Bronchial epithelial cell (primary cell): ENCODE results near the gene CDK8. TPM values are rescaled to one million over a fixed set of nuclear protein-coding genes. Genes with fewer than 3 reads are reported as not detected.

ENCODE experiments used
- DNase-seq: peaks from one replicate; pipeline ENCODE4 v3.0.0-alpha.2; 2010; ENCODE audit warnings: low read depth
- FAIRE-seq: peaks from 2 replicates; lab custom pipeline; 2011; peaks lifted over from hg19 to GRCh38; lab: Jason Lieb, UNC
- H3K27me3 ChIP-seq: 2 replicates; pipeline ENCODE4 v1.5.1; 2011; ENCODE audit warnings: low read length; ENCODE audit not compliant: control insufficient read depth, insufficient read depth
- H3K36me3 ChIP-seq: 2 replicates; pipeline ENCODE4 v1.5.1; 2011; ENCODE audit warnings: low read length; ENCODE audit not compliant: control insufficient read depth, insufficient read depth
- H3K4me3 ChIP-seq: 2 replicates; pipeline ENCODE4 v1.5.1; 2011; ENCODE audit warnings: mild to moderate bottlenecking, low read depth, low read length, control low read depth
- total RNA-seq: library from RNA; depleted of rRNA; stranded (reverse); fragments of >200 nt; gene quantifications from 2 replicates; pipeline ENCODE4 v1.2.1, GENCODE V29; 2014
- TF ChIP-seq, protein P1 (sequence below): IDR thresholded peaks from 2 replicates; pipeline ENCODE4 v1.5.1; 2011; ENCODE audit warnings: mild to moderate bottlenecking, moderate library complexity, low read length, control low read depth, inconsistent platforms; ENCODE audit not compliant: insufficient read depth, severe bottlenecking

Gene CDK8
- 19.0 and 21.1 TPM in 2 replicates for total RNA-seq

DNA sequence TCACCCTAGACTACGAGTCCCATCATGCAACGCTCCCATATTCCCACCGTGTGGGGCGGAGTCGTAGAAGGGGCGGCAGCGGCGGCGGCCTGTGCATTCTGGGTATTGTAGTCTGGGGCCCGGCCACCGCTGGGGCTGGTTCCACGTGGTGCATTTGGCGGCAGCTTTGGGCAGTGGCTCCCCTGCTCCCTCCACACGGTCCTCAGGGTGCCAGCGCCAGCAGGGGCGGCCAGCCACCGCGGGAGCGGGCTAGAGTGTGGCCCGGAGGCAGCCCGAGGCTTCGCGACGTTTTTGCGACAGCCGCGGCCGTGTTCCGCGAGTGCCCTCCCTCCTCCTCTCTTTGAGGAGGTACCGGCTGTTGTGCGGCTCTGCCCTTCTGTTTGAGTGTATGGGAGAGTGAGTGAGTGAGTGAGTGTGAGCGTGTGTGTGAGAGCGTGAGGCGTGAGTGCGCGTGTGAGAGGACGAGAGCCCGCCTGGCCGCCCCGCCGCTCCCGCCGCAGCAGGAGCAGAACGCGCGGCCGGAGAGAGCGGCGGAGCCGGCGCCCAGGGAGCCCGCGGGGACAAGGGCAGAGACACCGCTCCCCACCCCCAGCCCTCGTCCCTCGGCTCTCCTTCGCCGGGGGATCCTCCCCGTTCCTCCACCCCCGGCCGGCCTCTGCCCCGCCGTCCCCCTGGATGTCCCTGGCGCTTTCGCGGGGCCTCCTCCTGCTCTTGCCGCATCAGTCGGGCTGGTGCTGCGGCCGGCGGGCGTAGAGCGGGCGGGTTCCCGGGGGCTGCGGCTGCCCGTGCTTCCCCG is at the start of gene CDK8:
CDK8 (plus strand) TSS at position 343 of the 796 bp plus-strand sequence. CDS start 513 bp downstream, outside the sequence.
- Histone ChIP-seq H3K36me3 (no peaks in the 10 kb centered on the region), H3K27me3 (no peaks in the 10 kb centered on the region), H3K4me3 (peak within 1 kb of the TSS; percentile 81)
- DNase-seq, result peak; percentile 72
- TF ChIP-seq, protein P1, sequence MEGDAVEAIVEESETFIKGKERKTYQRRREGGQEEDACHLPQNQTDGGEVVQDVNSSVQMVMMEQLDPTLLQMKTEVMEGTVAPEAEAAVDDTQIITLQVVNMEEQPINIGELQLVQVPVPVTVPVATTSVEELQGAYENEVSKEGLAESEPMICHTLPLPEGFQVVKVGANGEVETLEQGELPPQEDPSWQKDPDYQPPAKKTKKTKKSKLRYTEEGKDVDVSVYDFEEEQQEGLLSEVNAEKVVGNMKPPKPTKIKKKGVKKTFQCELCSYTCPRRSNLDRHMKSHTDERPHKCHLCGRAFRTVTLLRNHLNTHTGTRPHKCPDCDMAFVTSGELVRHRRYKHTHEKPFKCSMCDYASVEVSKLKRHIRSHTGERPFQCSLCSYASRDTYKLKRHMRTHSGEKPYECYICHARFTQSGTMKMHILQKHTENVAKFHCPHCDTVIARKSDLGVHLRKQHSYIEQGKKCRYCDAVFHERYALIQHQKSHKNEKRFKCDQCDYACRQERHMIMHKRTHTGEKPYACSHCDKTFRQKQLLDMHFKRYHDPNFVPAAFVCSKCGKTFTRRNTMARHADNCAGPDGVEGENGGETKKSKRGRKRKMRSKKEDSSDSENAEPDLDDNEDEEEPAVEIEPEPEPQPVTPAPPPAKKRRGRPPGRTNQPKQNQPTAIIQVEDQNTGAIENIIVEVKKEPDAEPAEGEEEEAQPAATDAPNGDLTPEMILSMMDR, result no peak
- FAIRE-seq, result no peak

DNA sequence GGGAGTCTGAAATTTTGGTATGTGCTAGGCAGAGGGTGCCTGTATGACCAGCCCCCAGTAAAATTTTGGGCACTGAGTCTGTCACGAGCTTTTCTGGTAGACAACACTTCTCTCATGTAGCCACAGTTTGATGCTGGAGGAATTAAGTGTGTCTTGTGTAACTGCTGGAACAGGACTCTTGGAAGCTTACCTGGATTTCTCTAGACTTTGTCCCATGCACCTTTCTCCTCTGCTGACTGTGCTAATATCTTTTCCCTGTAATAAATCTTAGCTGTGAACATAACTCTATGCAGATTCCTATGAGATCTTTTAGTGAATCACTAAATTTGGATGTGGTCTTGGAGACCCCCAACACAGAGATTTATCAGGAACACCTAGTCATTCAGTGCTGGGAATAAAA is 45.6 kb upstream of the CDK8 start:
- FAIRE-seq (no peak), DNase-seq (no peak)
- Histone ChIP-seq H3K4me3 (no peak overlapping the region), H3K27me3 (no peaks in the 10 kb centered on the region), H3K36me3 (peaks cover 2% of the 10 kb centered on the region)
- TF ChIP-seq, protein P1, result no peak

DNA sequence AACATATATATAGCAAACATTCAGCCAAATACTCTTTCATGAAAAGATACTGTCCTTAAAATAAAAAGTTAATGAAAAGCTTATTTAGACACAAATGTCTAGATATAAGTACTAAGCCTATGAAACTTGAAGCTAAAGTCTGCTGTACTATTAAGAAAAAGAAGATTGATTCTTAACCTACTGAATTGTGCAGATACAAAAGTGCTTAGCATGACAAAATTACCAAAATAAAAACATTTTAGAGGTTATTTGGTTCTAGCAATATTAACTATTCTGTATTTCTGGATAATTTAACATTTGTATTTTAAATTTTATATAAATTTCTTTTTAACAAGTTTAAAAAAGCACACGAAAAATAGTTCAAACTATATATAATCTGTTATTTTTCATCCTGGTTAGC is 40.6 kb upstream of the CDK8 start:
- no peak for DNase-seq
- H3K36me3 ChIP-seq, result peaks cover 16% of the 10 kb centered on the region
- H3K4me3 ChIP-seq, result no peak overlapping the region
- no peak for FAIRE-seq
- TF ChIP-seq, protein P1, result no peak
- H3K27me3 ChIP-seq, result no peaks in the 10 kb centered on the region

DNA sequence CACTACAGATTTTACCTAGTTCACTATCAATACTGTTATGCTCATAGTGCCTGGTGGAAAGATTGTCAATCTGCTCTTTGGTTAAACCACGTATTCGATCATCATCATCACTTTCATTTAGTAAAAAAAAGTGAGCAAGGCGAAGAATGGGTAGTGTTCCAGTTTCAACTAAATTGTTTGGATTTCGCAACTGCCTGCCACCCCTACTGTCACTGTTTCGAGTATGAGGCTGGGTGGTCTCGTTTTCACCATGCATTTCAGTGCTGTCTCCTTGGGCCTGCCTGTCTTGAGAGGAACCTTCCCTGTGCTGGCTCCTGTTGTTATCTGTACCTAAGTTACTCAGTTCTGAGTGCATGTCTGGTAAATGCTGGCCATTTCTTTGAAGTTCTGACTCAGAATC is 39.9 kb upstream of the CDK8 start:
- no peak overlapping the region for H3K4me3 ChIP-seq
- FAIRE-seq (peak; percentile 28), DNase-seq (no peak)
- no peaks in the 10 kb centered on the region for H3K27me3 ChIP-seq
- H3K36me3 ChIP-seq, result peaks cover 15% of the 10 kb centered on the region
- TF ChIP-seq, protein P1, result no peak

DNA sequence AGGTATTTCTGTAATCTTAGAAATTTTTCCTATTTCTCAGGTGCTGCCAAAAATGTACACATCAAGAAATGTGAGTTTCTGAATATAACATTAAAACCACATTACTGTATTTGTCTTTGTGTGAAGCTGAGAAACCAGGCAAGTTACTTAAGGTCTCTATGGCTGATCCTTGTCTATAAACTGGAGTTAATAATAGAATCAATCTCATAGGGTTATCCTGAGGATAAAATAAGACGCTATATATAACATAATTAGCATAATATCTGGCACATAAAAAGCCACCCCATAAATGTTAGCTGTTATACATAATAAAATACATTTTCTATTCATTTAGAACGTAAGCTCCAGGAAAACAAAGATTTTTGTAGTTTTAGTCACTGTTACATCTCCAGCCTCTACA is 37.9 kb upstream of the CDK8 start:
- DNase-seq (no peak), FAIRE-seq (no peak)
- peaks cover 21% of the 10 kb centered on the region for H3K36me3 ChIP-seq
- no peaks in the 10 kb centered on the region for H3K27me3 ChIP-seq
- H3K4me3 ChIP-seq, result no peak overlapping the region
- TF ChIP-seq, protein P1, result no peak

DNA sequence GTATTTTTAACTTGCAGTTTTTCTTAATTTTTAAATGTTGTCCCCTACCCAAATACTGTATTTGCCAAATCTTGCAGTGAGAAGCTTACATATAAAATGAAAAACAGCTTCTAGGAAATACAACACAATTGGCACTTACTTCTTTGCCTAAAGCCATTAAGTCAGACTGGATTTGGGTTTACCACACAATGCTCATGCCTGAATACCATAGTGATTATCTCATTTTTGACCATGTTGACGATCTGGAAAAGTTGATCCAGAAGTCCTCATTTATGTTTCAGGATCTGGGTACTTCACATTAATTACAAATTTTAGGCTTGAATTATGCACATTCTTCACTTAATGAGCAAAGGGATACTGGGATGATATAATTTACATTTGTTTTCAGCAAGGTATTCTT is 34.2 kb upstream of the CDK8 start:
- Histone ChIP-seq H3K27me3 (no peaks in the 10 kb centered on the region), H3K36me3 (peaks cover 15% of the 10 kb centered on the region), H3K4me3 (no peak overlapping the region)
- TF ChIP-seq, protein P1, result no peak
- DNase-seq, result peak; percentile 32
- no peak for FAIRE-seq
